Measurements from ENCODE around the gene SPAG9.

DNA sequence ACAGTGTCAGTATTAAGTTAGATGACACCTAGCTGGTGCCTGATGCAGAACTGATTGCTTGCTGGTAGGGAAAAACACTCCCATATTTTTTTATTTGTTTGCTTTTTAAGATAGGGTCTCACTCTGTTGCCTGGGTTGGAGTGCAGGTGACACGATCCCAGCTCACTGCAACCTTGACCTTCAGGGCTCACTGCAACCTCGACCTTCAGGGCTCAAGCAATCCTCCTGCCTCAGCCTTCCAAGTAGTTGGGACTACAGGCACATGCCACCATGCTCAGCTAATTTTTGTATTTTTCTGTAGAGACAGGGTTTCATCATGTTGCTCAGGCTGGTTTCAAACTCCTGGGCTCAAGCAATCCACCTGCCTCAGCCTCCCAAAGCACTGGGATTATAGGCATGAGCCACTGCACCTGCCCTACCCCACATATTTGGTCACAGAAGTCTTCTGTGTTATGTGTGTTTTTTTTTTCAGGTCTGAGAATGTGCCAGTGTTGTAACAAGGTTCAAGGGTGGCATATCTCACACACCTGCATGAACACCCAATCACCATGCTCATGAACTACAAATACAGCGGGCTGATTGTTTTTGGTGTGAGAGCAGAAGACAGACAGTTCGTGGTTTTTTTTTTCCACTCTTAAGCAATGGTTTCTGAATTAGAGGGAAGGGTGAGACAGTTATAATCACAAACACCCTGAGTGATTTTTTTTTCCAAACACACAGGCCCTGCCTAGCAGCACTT is 22.8 kb downstream of the SPAG9 start:
- TF ChIP-seq, protein P1, sequence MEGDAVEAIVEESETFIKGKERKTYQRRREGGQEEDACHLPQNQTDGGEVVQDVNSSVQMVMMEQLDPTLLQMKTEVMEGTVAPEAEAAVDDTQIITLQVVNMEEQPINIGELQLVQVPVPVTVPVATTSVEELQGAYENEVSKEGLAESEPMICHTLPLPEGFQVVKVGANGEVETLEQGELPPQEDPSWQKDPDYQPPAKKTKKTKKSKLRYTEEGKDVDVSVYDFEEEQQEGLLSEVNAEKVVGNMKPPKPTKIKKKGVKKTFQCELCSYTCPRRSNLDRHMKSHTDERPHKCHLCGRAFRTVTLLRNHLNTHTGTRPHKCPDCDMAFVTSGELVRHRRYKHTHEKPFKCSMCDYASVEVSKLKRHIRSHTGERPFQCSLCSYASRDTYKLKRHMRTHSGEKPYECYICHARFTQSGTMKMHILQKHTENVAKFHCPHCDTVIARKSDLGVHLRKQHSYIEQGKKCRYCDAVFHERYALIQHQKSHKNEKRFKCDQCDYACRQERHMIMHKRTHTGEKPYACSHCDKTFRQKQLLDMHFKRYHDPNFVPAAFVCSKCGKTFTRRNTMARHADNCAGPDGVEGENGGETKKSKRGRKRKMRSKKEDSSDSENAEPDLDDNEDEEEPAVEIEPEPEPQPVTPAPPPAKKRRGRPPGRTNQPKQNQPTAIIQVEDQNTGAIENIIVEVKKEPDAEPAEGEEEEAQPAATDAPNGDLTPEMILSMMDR (IDR thresholded peaks at IDR 0.05): no peak
- no peak for TF ChIP-seq POLR2A (IDR thresholded peaks at IDR 0.05)

Measured in breast epithelium (tissue), 3 donors.